Measurements from ENCODE around the gene PIPOX.
A peak's percentile ranks its signal among the peaks of the same experiment; 100 is the strongest.

The PIPOX gene, protein sequence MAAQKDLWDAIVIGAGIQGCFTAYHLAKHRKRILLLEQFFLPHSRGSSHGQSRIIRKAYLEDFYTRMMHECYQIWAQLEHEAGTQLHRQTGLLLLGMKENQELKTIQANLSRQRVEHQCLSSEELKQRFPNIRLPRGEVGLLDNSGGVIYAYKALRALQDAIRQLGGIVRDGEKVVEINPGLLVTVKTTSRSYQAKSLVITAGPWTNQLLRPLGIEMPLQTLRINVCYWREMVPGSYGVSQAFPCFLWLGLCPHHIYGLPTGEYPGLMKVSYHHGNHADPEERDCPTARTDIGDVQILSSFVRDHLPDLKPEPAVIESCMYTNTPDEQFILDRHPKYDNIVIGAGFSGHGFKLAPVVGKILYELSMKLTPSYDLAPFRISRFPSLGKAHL

DNA sequence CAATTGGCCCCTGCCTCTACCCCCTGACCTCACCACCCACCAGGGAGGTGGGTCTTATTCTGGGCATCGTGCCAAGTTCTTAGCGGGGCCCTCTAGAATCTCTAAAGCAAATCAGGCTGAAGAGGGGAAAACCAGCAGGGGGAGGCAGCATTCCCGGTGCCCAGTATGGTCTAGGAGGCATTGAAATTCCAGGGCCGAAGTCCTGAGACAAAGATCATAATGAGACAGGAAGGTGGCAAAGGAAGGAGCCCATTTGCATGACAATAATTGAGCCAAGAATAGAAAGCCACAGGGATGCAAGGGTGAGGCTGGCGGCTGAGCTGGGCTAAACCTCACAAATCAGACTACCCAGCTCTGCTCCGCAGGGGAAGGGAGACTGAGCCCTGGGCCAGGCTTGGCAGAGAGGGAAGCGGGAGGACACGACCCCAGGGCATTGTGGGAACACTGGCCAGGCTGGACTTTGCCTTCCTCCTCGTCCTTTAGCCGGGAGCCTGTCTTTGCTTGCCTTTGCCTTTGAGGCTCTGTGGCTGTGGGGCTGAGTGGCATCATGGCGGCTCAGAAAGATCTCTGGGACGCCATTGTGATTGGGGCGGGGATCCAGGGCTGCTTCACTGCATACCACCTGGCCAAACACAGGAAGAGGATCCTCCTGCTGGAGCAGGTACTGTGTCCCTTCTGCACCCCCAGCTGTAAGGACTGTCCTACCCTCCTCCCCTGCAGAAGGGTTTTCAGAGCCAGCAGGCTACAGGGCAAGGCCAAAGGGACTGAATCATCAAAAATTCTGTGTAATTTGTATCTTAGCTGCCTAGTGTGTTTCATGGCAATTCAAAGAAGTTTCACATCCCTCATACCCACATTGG is at the start of gene PIPOX:
Gene PIPOX (plus strand): TSS at position 463 of the 860 bp plus-strand sequence. CDS start 85 bp downstream, at position 548.
- H3K36me3 ChIP-seq (ENCODE audit: control insufficient read depth, insufficient read depth, low read length): no peaks in the 10 kb centered on the region
- no peak within 1 kb of the TSS for H3K4me3 ChIP-seq (ENCODE audit: low read depth, low read length)
- no peaks in the 10 kb centered on the region for H3K4me1 ChIP-seq

DNA sequence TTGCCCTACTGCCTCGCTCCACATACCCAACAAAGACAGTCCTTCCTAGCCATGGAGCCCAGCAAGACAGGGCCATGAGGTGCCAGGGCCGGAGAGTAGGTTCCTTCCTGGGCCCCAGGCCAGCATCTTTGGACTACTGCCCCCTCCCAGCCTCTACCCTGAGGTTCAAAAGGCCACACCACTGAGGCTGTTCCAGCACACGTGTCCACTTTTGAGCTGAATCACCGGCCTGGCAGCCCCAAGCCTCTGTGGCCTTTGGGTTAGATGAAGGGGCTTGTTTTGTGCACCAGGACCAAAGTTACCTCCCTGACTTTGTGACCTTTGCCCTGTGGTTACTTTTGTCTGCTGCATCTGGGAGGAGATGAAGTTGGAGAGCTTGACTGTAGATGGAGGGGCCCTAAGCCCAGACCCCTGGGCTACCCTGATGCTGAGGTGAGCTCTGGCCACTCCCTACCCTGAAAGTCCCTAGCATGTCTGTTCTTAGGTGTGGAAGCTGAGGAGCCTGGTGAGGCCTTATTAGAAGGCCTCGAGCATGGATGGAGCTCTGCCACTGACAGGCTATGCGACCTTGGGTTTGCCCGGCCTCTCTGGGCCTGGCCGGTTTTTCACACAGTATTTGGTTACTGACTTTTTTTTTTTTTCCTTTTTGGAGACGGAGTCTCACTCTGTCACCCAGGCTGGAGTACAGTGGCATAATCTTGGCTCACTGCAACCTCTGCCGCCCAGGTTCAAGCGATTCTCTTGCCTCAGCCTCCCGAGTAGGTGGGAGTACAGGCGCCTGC is 49.1 kb upstream of the PIPOX start:
- Histone ChIP-seq H3K9me3 (ENCODE audit: control insufficient read depth, low read length) (no peaks in the 10 kb centered on the region), H2AFZ (no peak overlapping the region), H3K27me3 (ENCODE audit: control insufficient read depth, insufficient read depth, low read length) (no peaks in the 10 kb centered on the region), H3K36me3 (ENCODE audit: control insufficient read depth, insufficient read depth, low read length) (no peaks in the 10 kb centered on the region), H3K9ac (no peak overlapping the region), H3K79me2 (no peaks in the 10 kb centered on the region), H3K27ac (no peak overlapping the region), H3K4me2 (ENCODE audit: low read length) (no peak overlapping the region), H3K4me3 (ENCODE audit: low read depth, low read length) (no peak overlapping the region), H3K4me1 (peaks cover 2% of the 10 kb centered on the region)
- TF ChIP-seq, protein P1, sequence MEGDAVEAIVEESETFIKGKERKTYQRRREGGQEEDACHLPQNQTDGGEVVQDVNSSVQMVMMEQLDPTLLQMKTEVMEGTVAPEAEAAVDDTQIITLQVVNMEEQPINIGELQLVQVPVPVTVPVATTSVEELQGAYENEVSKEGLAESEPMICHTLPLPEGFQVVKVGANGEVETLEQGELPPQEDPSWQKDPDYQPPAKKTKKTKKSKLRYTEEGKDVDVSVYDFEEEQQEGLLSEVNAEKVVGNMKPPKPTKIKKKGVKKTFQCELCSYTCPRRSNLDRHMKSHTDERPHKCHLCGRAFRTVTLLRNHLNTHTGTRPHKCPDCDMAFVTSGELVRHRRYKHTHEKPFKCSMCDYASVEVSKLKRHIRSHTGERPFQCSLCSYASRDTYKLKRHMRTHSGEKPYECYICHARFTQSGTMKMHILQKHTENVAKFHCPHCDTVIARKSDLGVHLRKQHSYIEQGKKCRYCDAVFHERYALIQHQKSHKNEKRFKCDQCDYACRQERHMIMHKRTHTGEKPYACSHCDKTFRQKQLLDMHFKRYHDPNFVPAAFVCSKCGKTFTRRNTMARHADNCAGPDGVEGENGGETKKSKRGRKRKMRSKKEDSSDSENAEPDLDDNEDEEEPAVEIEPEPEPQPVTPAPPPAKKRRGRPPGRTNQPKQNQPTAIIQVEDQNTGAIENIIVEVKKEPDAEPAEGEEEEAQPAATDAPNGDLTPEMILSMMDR (IDR thresholded peaks at IDR 0.05): no peak

More for the DNA sequence above, at the start of gene PIPOX:
- H3K9ac ChIP-seq: no peak within 1 kb of the TSS
- H3K27me3 ChIP-seq (ENCODE audit: control insufficient read depth, insufficient read depth, low read length): no peaks in the 10 kb centered on the region
- TF ChIP-seq, protein P1 (IDR thresholded peaks at IDR 0.05): no peak
- H2AFZ ChIP-seq: no peak within 1 kb of the TSS
- no peak within 1 kb of the TSS for H3K27ac ChIP-seq
- H3K9me3 ChIP-seq (ENCODE audit: control insufficient read depth, low read length): no peaks in the 10 kb centered on the region
- peak within 1 kb of the TSS; percentile 14 for H3K4me2 ChIP-seq (ENCODE audit: low read length)
- H3K79me2 ChIP-seq: no peaks in the 10 kb centered on the region

DNA sequence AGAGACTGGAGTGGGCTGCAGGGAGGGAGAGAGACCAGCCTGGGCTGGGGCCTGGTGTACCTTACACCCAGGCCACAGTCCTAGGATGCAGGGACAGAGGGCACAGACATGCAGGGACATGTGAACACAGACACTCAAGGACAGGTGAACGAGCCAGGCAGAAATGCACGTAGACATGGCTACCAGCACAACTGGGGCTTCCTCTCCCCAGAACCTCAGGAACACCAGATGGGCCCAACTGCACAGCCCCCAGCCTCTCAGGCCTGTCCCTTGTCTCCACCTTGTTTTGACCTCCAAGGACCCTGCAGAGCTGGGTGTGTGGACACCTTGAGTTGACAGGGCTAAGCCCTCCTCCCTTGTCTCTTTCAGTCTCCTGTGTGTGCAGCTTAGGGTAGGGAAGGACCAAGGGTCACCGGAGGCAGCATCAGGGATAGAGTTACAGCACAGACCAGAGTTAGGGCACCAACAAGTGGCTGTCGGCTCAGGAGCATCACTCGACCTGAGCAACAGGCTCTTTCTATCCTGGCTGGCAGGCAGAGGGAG is 46.3 kb upstream of the PIPOX start:
- TF ChIP-seq, protein P1 (IDR thresholded peaks at IDR 0.05): no peak
- H3K27ac ChIP-seq: no peak overlapping the region
- no peak overlapping the region for H3K4me2 ChIP-seq (ENCODE audit: low read length)
- H3K27me3 ChIP-seq (ENCODE audit: control insufficient read depth, insufficient read depth, low read length): no peaks in the 10 kb centered on the region
- H3K36me3 ChIP-seq (ENCODE audit: control insufficient read depth, insufficient read depth, low read length): no peaks in the 10 kb centered on the region
- no peak overlapping the region for H2AFZ ChIP-seq
- H3K79me2 ChIP-seq: no peaks in the 10 kb centered on the region
- no peaks in the 10 kb centered on the region for H3K9me3 ChIP-seq (ENCODE audit: control insufficient read depth, low read length)
- H3K9ac ChIP-seq: no peak overlapping the region
- H3K4me3 ChIP-seq (ENCODE audit: low read depth, low read length): no peak overlapping the region
- H3K4me1 ChIP-seq: no peaks in the 10 kb centered on the region

DNA sequence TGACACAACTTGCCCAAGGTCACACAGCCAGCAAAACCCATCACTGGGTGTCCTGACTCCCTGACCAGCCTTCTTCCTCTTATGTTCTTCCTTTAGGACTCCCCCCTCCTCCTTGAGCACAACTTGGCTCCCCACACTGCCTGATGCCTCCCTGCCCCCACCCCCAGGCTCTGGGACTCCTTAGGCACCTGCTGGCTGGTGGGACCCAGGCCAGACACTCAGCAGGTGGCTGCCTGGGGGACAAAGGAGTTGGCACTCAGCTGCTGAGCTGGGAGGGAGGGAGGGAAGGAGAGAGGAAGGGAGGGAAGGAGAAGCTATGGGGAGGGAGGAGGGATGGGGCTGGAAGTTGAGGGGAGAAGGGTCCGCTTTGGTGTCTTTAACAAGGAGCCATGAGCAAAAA is 45.1 kb upstream of the PIPOX start:
- Histone ChIP-seq H3K79me2 (no peaks in the 10 kb centered on the region), H3K4me3 (ENCODE audit: low read depth, low read length) (no peak overlapping the region), H3K9ac (no peak overlapping the region), H3K9me3 (ENCODE audit: control insufficient read depth, low read length) (no peaks in the 10 kb centered on the region), H2AFZ (no peak overlapping the region), H3K4me2 (ENCODE audit: low read length) (no peak overlapping the region), H3K4me1 (no peaks in the 10 kb centered on the region), H3K36me3 (ENCODE audit: control insufficient read depth, insufficient read depth, low read length) (no peaks in the 10 kb centered on the region), H3K27ac (no peak overlapping the region), H3K27me3 (ENCODE audit: control insufficient read depth, insufficient read depth, low read length) (no peaks in the 10 kb centered on the region)
- TF ChIP-seq, protein P1 (IDR thresholded peaks at IDR 0.05): no peak

Data from parathyroid adenoma (tissue), 2 donors.